HG03103 (cell line): Measurements from ENCODE around the gene PRKN.
"Not testable (repeated sequence)": the region's sequence is repeated elsewhere in the genome, so short reads cannot be mapped to it uniquely, and the experiment has no call there.

Source experiments
- ATAC-seq: cut with Tn5 transposase; IDR thresholded peaks from one replicate; pipeline ENCODE4 v1.9.1; 2021; ENCODE audit warnings: low read depth; ENCODE audit not compliant: unreplicated experiment

Gene PRKN

GRCh38 chr6:161840380-161840779, 887.2 kb downstream of the PRKN start:
- no peak for ATAC-seq

GRCh38 chr6:161838306-161839035, 889.1 kb downstream of the PRKN start:
- no peak for ATAC-seq

GRCh38 chr6:161837854-161838253, 889.7 kb downstream of the PRKN start:
- ATAC-seq = no peak

GRCh38 chr6:161837449-161837735, 890.2 kb downstream of the PRKN start:
- ATAC-seq = no peak

- no peak for ATAC-seq
These were observed 890.7 kb downstream of the PRKN start for GRCh38 chr6:161836643-161837448.

GRCh38 chr6:161835500-161836215, 891.9 kb downstream of the PRKN start:
- ATAC-seq = no peak

- no peak for ATAC-seq
These were observed 893.1 kb downstream of the PRKN start for GRCh38 chr6:161834426-161834825.

- ATAC-seq = no peak
These were observed 894.3 kb downstream of the PRKN start for GRCh38 chr6:161833099-161833860.

- no peak for ATAC-seq
These were observed 894.9 kb downstream of the PRKN start for GRCh38 chr6:161832622-161833021.

- no peak for ATAC-seq
These were observed 896.5 kb downstream of the PRKN start for GRCh38 chr6:161830866-161831616.

GRCh38 chr6:161829291-161829729, 898.3 kb downstream of the PRKN start:
- no peak for ATAC-seq

GRCh38 chr6:161828355-161828754, 899.2 kb downstream of the PRKN start:
- no peak for ATAC-seq

GRCh38 chr6:161826512-161826911, 901.1 kb downstream of the PRKN start:
- no peak for ATAC-seq

- not testable (repeated sequence) for ATAC-seq
These were observed 905.4 kb downstream of the PRKN start for GRCh38 chr6:161822204-161822603.

- no peak for ATAC-seq
These were observed 909.7 kb downstream of the PRKN start for GRCh38 chr6:161817881-161818280.

GRCh38 chr6:161815965-161816364, 911.6 kb downstream of the PRKN start:
- ATAC-seq = no peak

GRCh38 chr6:161813156-161813555, 914.4 kb downstream of the PRKN start:
- ATAC-seq = no peak

GRCh38 chr6:161809971-161810370, 917.6 kb downstream of the PRKN start:
- ATAC-seq = no peak

GRCh38 chr6:161804838-161805237, 922.7 kb downstream of the PRKN start:
- no peak for ATAC-seq

- no peak for ATAC-seq
These were observed 924.4 kb downstream of the PRKN start for GRCh38 chr6:161803131-161803530.
